RWPE2 (cell line): Measurements from ENCODE around the gene SPTLC3.

Experiments used
- ATAC-seq: fragments of 200-7000 bp; cut with Tn5 transposase; 3 replicates; pipeline ENCODE4 v1.9.1; 2021; ENCODE audit warnings: low read depth
- DNase-seq: peaks from one replicate; pipeline ENCODE4 v3.0.0-alpha.2; 2020; ENCODE audit warnings: low spot score
- H3K27ac ChIP-seq: fragments of 450-650 bp; 2 replicates; pipeline ENCODE4 v1.5.1; 2017; ENCODE audit warnings: mild to moderate bottlenecking; ENCODE audit not compliant: poor library complexity, severe bottlenecking
- H3K27me3 ChIP-seq: fragments of 250-450 bp; sonication (Bioruptor Pico); 2 replicates; pipeline ENCODE4 v1.5.1; 2021; ENCODE audit warnings: mild to moderate bottlenecking, moderate library complexity; ENCODE audit not compliant: insufficient read depth, poor library complexity, severe bottlenecking
- H3K36me3 ChIP-seq: fragments of 250-450 bp; sonication (Bioruptor Pico); 2 replicates; pipeline ENCODE4 v1.5.1; 2020; ENCODE audit warnings: low read depth, mild to moderate bottlenecking, moderate library complexity
- H3K4me1 ChIP-seq: fragments of 250-450 bp; sonication (Bioruptor Pico); 2 replicates; pipeline ENCODE4 v1.5.1; 2021; ENCODE audit warnings: mild to moderate bottlenecking, moderate library complexity; ENCODE audit not compliant: insufficient read depth, poor library complexity, severe bottlenecking
- H3K4me3 ChIP-seq: fragments of 250-450 bp; sonication (Bioruptor Pico); 2 replicates; pipeline ENCODE4 v1.5.1; 2021; ENCODE audit warnings: mild to moderate bottlenecking, moderate library complexity; ENCODE audit not compliant: severe bottlenecking
- H3K9me3 ChIP-seq: fragments of 250-450 bp; sonication (Bioruptor Pico); 2 replicates; pipeline ENCODE4 v1.5.1; 2021; ENCODE audit warnings: mild to moderate bottlenecking, moderate library complexity; ENCODE audit not compliant: severe bottlenecking
- TF ChIP-seq, protein P1 (sequence below): fragments of 450-650 bp; IDR thresholded peaks from one replicate; pipeline ENCODE4 v1.5.1; 2017; ENCODE audit warnings: mild to moderate bottlenecking, moderate library complexity; ENCODE audit not compliant: poor library complexity, severe bottlenecking

SPTLC3 gene

DNA sequence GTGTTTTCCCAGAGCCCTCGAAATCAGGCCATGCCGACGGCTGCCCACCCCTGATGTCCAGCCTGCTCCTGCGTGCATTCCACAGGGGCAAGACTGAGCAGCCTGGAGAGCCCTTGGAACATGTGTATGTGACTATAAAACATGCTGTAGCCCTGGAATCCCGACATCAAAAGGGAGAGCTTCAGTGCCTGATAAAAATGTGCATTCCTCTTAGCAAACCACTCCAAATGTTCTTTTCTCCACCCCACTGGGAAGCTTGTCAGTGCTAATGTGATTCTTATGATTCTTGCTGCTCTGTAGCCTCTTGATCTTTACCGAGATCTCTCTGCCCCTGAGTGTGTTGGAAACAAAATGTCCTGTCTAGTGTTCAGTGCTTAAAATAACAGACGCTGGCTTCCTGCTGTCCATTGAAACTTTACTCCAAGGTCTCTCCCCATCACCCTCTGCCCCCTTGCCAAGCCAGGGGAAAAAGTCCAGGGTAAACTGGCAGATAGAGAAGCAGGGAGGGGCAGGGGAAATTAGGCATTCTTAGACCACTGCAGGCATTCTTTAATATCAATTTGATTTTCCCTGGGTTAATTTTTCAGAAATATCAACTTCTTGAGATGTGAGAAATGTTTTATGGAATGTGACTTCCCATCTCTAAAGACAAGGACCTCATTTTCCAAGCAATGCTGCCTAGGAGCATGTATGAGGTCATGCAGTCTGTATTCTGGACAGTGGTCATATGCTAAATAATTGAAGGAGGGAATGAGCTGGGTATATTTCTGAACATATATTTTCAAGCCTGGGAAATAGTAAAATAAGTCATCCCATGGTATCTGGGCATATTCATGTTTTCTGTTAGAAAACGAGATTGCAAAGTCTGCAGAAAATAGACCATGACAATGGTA is 138.5 kb downstream of the SPTLC3 start:
- no peaks in the 10 kb centered on the region for H3K27me3 ChIP-seq
- H3K27ac ChIP-seq, result no peak overlapping the region
- H3K9me3 ChIP-seq, result no peaks in the 10 kb centered on the region
- TF ChIP-seq, protein P1, sequence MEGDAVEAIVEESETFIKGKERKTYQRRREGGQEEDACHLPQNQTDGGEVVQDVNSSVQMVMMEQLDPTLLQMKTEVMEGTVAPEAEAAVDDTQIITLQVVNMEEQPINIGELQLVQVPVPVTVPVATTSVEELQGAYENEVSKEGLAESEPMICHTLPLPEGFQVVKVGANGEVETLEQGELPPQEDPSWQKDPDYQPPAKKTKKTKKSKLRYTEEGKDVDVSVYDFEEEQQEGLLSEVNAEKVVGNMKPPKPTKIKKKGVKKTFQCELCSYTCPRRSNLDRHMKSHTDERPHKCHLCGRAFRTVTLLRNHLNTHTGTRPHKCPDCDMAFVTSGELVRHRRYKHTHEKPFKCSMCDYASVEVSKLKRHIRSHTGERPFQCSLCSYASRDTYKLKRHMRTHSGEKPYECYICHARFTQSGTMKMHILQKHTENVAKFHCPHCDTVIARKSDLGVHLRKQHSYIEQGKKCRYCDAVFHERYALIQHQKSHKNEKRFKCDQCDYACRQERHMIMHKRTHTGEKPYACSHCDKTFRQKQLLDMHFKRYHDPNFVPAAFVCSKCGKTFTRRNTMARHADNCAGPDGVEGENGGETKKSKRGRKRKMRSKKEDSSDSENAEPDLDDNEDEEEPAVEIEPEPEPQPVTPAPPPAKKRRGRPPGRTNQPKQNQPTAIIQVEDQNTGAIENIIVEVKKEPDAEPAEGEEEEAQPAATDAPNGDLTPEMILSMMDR, result no peak
- ATAC-seq (no peak), DNase-seq (no peak)
- no peak overlapping the region for H3K4me3 ChIP-seq
- no peaks in the 10 kb centered on the region for H3K4me1 ChIP-seq
- no peaks in the 10 kb centered on the region for H3K36me3 ChIP-seq

DNA sequence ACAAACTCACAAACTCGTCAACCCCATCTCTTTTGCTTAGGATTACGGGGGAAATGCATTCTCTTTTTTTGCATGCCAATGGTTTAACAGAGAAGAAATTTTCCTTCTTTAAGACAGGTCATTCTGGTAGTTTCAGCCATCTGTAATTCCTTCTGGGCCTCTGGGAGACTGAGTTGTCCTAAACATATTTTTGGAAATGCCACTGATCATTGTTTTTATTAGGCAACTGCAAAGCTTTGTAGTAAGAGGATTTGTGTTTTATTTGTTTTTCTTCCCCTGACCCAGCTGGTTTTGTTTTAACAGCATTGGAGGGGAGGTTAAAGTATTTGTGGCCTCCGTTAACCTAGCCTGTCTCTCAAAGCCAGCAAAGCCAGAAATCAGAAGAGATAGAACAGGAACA is 139.2 kb downstream of the SPTLC3 start:
- DNase-seq (no peak), ATAC-seq (no peak)
- Histone ChIP-seq H3K4me3 (no peak overlapping the region), H3K27me3 (no peaks in the 10 kb centered on the region), H3K36me3 (no peaks in the 10 kb centered on the region), H3K9me3 (no peaks in the 10 kb centered on the region), H3K27ac (no peak overlapping the region), H3K4me1 (no peaks in the 10 kb centered on the region)
- TF ChIP-seq, protein P1, result no peak

DNA sequence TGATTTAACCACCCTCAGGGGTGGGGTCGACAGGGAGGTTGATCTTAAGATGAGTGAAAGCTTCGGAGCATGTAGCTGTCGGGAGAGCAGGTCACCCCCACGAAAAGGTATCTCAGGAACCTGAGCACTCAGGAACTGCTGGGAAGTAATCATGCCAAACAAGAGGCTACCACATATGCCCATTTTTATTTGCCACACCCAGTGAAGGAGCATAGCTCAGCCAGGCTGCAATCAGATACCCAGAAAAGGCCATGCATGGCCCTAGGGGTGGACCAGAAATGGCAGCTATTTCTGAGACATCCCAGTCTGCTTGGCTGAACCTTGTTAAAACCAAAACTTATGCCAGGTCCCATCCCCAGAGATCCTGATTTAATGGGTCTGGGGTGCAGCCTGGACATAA is 139.6 kb downstream of the SPTLC3 start:
- no peak for ATAC-seq

DNA sequence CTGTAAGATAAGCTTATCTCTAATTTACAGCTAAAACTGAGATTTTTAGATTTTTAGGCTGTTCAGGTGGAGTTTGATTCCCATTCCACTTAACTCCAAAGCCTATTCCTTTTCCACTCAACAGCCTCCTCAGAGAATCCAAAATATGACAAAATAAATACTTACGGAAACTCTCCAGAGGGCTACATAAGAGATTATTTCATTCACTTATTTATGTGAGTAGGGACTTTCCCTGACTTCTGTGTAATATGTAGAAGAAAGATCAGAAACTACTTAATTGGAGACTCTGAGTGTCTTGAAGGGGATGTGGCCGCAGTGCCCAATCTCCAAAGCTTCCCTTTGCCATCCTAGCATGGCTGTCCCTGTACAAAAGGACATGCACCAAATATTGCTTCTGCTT is 140.2 kb downstream of the SPTLC3 start:
- Histone ChIP-seq H3K4me1 (no peaks in the 10 kb centered on the region), H3K9me3 (no peaks in the 10 kb centered on the region), H3K36me3 (no peaks in the 10 kb centered on the region), H3K27ac (no peak overlapping the region), H3K27me3 (no peaks in the 10 kb centered on the region), H3K4me3 (no peak overlapping the region)
- TF ChIP-seq, protein P1, result no peak
- no peak for DNase-seq
- ATAC-seq, result no peak

More for the DNA sequence above, 139.6 kb downstream of the SPTLC3 start:
- Histone ChIP-seq H3K4me1 (no peaks in the 10 kb centered on the region), H3K4me3 (no peak overlapping the region), H3K27me3 (no peaks in the 10 kb centered on the region), H3K27ac (no peak overlapping the region), H3K36me3 (no peaks in the 10 kb centered on the region), H3K9me3 (no peaks in the 10 kb centered on the region)
- no peak for DNase-seq
- TF ChIP-seq, protein P1, result no peak

DNA sequence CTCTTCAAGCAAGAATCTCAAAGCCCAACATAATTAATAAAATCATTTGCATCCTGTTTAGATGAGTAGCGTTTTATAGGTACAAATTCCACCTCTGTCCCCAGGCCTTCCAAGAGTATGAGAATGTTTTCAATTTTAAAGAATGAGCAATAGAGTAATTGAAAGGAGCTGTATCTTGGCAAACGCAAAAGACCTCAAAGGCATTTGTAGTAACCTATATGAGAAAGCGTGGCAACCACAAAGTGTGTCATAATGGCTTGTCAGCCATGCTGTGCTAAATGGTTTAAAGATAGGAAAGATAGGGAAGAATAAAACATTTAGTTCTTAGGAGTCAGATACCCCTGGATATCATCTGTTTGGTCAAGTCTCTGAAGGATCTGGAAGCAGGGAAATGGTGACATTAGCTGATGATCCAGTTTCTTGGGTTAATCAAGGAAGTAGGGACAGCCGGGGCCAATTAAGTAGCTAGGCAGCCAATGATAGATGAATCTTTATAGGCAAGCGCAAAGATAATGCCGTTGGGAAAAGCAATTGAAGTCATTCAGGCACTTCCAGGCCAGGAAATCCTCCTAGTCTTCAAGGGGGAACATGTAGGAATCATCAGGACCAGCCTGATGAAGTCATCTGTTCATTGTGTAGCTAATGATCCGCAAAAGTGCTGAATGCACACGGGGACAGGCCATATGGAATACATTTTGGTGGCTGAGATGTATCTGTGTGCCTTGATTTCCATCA is 140.8 kb downstream of the SPTLC3 start:
- no peaks in the 10 kb centered on the region for H3K9me3 ChIP-seq
- H3K27me3 ChIP-seq, result no peaks in the 10 kb centered on the region
- no peaks in the 10 kb centered on the region for H3K36me3 ChIP-seq
- H3K4me1 ChIP-seq, result no peaks in the 10 kb centered on the region
- H3K27ac ChIP-seq, result no peak overlapping the region
- DNase-seq (no peak), ATAC-seq (no peak)
- TF ChIP-seq, protein P1, result no peak
- no peak overlapping the region for H3K4me3 ChIP-seq
